GM12878 (cell line): ENCODE measurements around the gene RAD17. TPM values are rescaled to one million over a fixed set of nuclear protein-coding genes. Genes with fewer than 3 reads are reported as not detected.

ENCODE experiments used
- ASH2L ChIP-seq: fragments of 300-600, 200-600 bp; sonication (generic); IDR thresholded peaks from 2 replicates; pipeline ENCODE4 v1.6.1; 2017; ENCODE audit warnings: low read depth, mild to moderate bottlenecking, borderline replicate concordance
- BMI1 ChIP-seq: fragments of 450-650 bp; IDR thresholded peaks from 2 replicates; pipeline ENCODE4 v1.6.1; 2016; ENCODE audit warnings: mild to moderate bottlenecking, moderate library complexity, borderline replicate concordance
- ELK1 ChIP-seq: IDR thresholded peaks from 2 replicates; pipeline ENCODE4 v1.6.1; 2012; ENCODE audit warnings: low read depth, low read length, improper control_type of control experiment
- FOS ChIP-seq: IDR thresholded peaks from 3 replicates; pipeline ENCODE4 v1.6.1; 2011; ENCODE audit warnings: borderline replicate concordance; ENCODE audit not compliant: insufficient read length; ENCODE audit errors: extremely low read depth
- GATAD2B ChIP-seq: fragments of 450-650 bp; conservative IDR thresholded peaks from 2 replicates; pipeline ENCODE4 v1.6.1; 2017; ENCODE audit warnings: low read depth, mild to moderate bottlenecking, moderate library complexity
- IKZF1 ChIP-seq: fragments of 450-650 bp; conservative IDR thresholded peaks from 2 replicates; pipeline ENCODE4 v1.6.1; 2017; ENCODE audit warnings: antibody characterized with exemption, mild to moderate bottlenecking
- JUNB ChIP-seq: IDR thresholded peaks from 2 replicates; pipeline ENCODE4 v1.6.1; 2016; ENCODE audit warnings: antibody characterized with exemption, mild to moderate bottlenecking
- MAX ChIP-seq: IDR thresholded peaks from 2 replicates; pipeline ENCODE4 v1.6.1; 2012; ENCODE audit warnings: low read depth, low read length, improper control_type of control experiment
- MYB ChIP-seq: fragments of 150-350 bp; IDR thresholded peaks from 2 replicates; pipeline ENCODE4 v1.6.1; 2014; ENCODE audit warnings: mild to moderate bottlenecking, low read depth, low read length, borderline replicate concordance
- PBX3 ChIP-seq: IDR thresholded peaks from 2 replicates; pipeline ENCODE4 v1.6.1; 2011; ENCODE audit warnings: mild to moderate bottlenecking, low read depth, low read length, moderate library complexity; ENCODE audit not compliant: insufficient replicate concordance
- POLR2A ChIP-seq: IDR thresholded peaks from 2 replicates; pipeline ENCODE4 v1.6.1; 2011; ENCODE audit warnings: low read depth, mild to moderate bottlenecking, low read length
- PRDM15 ChIP-seq: fragments of 450-650 bp; formaldehyde crosslinking; IDR thresholded peaks from 2 replicates; pipeline ENCODE4 v1.4.0; 2020; ENCODE audit warnings: mild to moderate bottlenecking, moderate library complexity
- SMARCA5 ChIP-seq: fragments of 450-650 bp; IDR thresholded peaks from 2 replicates; pipeline ENCODE4 v1.6.1; 2017; ENCODE audit warnings: mild to moderate bottlenecking
- WRNIP1 ChIP-seq: IDR thresholded peaks from 2 replicates; pipeline ENCODE4 v1.6.1; 2011; ENCODE audit warnings: low read depth, low read length, improper control_type of control experiment, borderline replicate concordance
- YBX1 ChIP-seq: fragments of 450-650 bp; IDR thresholded peaks from 2 replicates; pipeline ENCODE4 v1.6.1; 2016; ENCODE audit warnings: antibody characterized with exemption
- YY1 ChIP-seq: IDR thresholded peaks from 2 replicates; pipeline ENCODE4 v1.6.1; 2011; ENCODE audit warnings: low read depth, mild to moderate bottlenecking, low read length
- ZBTB33 ChIP-seq: fragments of 450-650 bp; IDR thresholded peaks from 2 replicates; pipeline ENCODE4 v1.6.1; 2017; ENCODE audit warnings: mild to moderate bottlenecking
- ZZZ3 ChIP-seq: IDR thresholded peaks from 2 replicates; pipeline ENCODE4 v1.6.1; 2011; ENCODE audit warnings: low read depth; ENCODE audit not compliant: control insufficient read depth, insufficient read length
- polyA plus RNA-seq, 11 experiments: library from polyadenylated mRNA; depleted of rRNA in 4 of 11; unstranded in 6 of 11; stranded (reverse) in 5 of 11; fragments of >200 nt; fragmentation: Nextera tagmentation in 4 of 11; fragmentation: Illumina TruSeq in 1 of 11; extraction: Ambion mirVana in 4 of 11; extraction: Trizol in 1 of 11; gene quantifications; 1 replicate in 1 of 11; 2 replicates in 10 of 11; pipeline versions ENCODE4 v1.2.1 to v1.2.3, GENCODE V29; 2011 to 2016; ENCODE audit warnings: inconsistent platforms in 2 of 11, missing spikeins in 2 of 11, low read depth in 1 of 11
- total RNA-seq, 4 experiments: library from RNA; depleted of rRNA in 3 of 4; stranded (reverse); fragments of >200 nt in 3 of 4; fragmentation: Illumina TruSeq in 1 of 4; extraction: Trizol in 1 of 4; gene quantifications; 2 replicates each; pipeline versions ENCODE4 v1.2.1 to v1.2.3, GENCODE V29; 2013 to 2021
- TF ChIP-seq, protein P1 (sequence below): IDR thresholded peaks from 2 replicates; pipeline ENCODE4 v1.6.1; 2011; ENCODE audit warnings: low read depth, mild to moderate bottlenecking, low read length, moderate library complexity, borderline replicate concordance; ENCODE audit errors: extremely low read depth

The RAD17 gene
- total and polyA plus RNA-seq, 10 of the 15 experiments (the other 5 are each of a cell fraction or from before 2014, with no cell fraction given): 23.9 to 55.4 (median 44.5) TPM

GRCh38 chr5:69369340-69370121 lies at the start of gene RAD17, which contains the start of the genes AK6 and TAF9 (continued):
- TF ChIP-seq PRDM15 (CRISPR knock-in tag) (no peak), YY1 (peak; percentile 91), WRNIP1 (0 out of 2 replicates have a peak, but pooled peaks have one; percentile 50), ELK1 (peak; percentile 85), ZBTB33 (no peak), POLR2A (peak; percentile 90), MYB (peak; percentile 97), JUNB (no peak), FOS (no peak), SMARCA5 (peak; percentile 73; the same call in 1 of the 2 replicates), YBX1 (no peak), IKZF1 (peak; percentile 98), MAX (peak; percentile 92), BMI1 (no peak), ASH2L (no peak), PBX3 (peak; percentile 39), GATAD2B (peak; percentile 89), ZZZ3 (no peak)
- TF ChIP-seq, protein P1, sequence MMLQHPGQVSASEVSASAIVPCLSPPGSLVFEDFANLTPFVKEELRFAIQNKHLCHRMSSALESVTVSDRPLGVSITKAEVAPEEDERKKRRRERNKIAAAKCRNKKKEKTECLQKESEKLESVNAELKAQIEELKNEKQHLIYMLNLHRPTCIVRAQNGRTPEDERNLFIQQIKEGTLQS: peak; percentile 49; the same call in 1 of the 2 replicates
